Measurements from ENCODE around the gene GPC2. TPM values are rescaled to one million over a fixed set of nuclear protein-coding genes. Genes with fewer than 3 reads are reported as not detected.
A peak's percentile ranks its signal among the peaks of the same experiment; 100 is the strongest.
"Not testable (repeated sequence)": the region's sequence is repeated elsewhere in the genome, so short reads cannot be mapped to it uniquely, and the experiment has no call there.

The GPC2 gene, protein sequence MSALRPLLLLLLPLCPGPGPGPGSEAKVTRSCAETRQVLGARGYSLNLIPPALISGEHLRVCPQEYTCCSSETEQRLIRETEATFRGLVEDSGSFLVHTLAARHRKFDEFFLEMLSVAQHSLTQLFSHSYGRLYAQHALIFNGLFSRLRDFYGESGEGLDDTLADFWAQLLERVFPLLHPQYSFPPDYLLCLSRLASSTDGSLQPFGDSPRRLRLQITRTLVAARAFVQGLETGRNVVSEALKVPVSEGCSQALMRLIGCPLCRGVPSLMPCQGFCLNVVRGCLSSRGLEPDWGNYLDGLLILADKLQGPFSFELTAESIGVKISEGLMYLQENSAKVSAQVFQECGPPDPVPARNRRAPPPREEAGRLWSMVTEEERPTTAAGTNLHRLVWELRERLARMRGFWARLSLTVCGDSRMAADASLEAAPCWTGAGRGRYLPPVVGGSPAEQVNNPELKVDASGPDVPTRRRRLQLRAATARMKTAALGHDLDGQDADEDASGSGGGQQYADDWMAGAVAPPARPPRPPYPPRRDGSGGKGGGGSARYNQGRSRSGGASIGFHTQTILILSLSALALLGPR
- 0.35 TPM for total RNA-seq
- long read RNA-seq = 0 reads

DNA sequence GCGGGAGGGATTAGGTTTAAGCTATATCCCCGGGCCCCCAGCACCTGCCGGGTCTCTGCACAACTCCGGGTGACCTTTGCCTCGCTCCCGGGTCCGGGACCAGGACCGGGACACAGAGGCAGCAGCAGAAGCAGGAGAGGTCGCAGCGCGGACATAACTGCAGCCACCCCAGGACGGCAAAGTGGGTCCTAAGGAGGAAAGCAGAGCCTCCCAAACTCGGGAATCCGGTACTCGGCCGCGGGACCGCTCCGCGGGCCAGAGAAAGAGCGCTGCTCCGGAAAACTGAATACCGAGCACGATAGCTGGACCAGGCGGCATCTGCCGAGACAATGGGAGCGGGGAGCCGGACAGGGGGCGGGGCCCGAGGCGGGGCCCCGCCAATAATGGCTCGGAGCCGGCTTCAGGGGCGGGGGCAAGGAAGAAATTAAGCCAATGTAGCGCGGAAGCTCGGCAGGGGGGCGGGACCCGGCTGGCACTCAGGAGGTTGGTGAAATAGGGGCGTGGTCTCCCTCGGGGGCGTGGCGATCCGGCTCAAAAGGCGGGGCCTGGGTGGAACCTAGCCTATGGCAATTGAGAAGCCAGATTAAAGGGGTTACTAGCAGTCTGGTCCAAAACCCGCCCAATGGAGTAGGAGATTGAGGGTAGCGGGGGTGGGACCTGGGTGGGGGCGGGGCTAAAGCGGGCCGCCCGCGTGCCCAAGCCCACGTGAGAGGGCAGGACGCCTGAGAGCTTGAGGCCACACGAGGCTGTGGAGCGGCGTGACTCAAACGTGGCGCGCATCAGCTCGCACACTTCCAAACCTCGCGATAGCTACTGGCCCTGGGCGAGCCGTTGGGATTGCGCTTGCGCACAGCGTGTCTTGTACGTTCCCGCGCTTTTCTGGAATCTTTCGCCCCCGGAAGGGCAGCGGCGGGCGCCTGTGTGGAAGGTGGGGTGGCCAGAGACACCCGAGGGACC is at the start of gene GPC2, which contains the start of gene STAG3:
Gene GPC2, minus strand, starts transcription at position 337 of the 957 bp plus-strand sequence. Its CDS starts 182 bp downstream, at position 155.
Gene STAG3, plus strand, starts transcription at position 874 of the 957 bp plus-strand sequence. CDS start 2,639 bp downstream, outside the sequence.
- intact Hi-C loops (cut with micrococcal nuclease) = no loop called here
- ATAC-seq (peak; percentile 97), DNase-seq (peak; percentile 97)

DNA sequence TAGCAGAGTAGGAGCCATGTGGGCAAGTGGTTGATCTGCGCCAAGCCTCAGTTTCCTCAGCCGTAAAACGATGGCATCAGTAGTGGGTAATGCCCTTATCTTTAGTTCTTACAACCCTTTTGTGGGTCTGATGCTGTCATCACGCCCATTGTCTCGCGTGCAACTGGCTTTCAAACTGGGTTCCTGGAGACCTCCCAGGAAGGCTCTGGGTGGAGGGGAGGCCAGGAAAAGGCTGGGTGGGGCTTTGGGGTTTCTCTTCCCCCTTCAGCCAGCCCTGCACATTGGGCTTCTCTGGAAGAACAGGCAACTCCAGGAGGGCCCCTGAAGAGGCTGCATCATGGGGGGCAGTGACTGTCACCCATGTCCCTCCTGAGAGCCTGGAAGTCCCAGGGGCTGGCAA is 47.7 kb upstream of the GPC2 start:
- DNase-seq; ATAC-seq; intact Hi-C loops (cut with micrococcal nuclease): not testable (repeated sequence)

DNA sequence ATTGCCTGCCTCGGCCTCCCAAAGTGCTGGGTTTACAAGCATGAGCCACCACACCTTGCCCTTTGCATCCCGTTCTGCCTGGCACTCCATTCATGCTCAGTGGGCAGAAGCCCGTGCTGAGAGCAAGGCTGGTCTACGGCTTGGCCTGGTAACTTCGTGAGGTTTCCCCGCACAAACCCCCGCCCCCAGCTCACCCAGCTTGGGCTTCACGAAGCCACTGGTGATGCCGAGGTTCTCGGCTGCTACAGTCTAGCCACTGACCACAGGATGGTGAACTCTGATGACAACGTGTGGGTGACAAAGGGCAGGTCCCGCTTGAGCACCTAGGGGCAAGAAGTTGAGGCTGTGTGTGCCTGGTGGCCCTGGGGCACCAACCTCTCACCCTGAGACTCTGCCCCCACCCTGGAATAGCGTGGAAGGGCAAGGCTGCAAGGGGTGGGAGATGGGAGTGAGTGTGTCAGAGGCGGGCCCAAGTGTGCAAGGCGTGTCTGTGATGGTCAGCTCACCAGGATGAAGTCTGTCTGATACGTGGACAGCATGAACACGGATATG is 46.3 kb upstream of the GPC2 start:
- intact Hi-C loops (cut with micrococcal nuclease); ATAC-seq; DNase-seq: not testable (repeated sequence)

DNA sequence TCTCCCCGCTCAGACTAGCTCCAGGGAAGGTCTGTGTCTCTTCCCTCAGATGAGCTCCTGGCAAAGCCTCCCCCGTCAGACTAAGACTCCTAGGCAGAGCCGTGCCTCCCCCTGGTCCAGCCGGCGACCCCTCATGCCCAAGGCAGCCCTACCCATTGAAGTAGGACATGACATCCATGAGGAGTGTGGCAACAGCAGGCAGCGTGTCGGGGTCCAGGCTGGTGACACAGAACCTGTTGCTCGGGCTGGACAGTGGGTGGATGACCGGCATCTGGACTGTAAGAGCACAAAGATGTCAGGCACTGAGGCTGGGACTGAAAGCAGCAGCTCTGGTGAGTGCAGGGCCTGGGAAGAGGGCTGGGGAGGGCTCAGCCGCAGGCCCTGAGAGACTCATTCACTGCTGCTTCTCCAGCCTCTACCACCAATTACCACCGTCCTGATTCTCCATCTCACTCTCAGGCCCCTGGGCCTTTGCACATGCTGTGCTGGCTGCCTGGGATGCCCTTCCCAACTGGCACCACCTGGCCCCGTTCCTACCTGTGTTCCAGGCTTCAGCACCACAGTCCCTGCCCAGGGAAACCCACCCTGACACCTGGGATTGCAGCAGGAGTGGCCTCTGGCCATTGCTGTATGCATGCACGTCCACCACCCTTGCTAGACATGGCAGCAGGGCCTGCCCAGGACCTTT is 45.4 kb upstream of the GPC2 start:
- ATAC-seq (no peak), DNase-seq (no peak)
- intact Hi-C loops (cut with micrococcal nuclease) = no loop called here

DNA sequence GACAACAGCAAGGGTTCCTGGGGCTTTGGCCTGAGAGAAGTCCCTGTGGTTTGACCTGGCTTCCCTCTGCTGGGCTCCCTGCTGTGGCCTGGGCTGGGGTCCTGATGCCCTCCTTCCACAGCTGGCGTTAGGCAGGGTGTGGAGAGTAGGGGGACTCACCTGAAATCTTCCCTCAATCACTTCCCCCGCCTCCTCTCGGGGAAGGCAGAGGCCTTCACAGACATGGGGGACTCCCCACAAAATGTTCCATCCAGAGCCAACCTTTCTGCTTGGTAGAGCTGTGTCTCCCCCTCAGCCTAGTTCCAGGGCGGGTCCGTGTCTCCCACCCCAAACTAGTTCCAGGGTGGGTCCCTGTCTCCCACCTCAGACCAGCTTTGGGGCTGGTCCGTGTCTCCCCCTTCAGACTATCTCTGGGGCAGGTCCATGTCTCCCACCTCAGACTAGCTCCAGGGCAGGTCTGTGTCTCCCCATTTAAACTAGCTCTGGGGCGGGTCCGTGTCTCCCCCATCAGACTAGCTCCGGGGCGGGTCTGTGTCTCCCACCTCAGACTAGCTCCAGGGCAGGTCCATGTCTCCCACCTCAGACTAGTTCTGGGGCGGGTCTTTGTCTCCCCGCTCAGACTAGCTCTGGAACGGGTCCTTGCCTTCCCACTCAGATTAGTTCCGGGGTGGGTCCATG is 44.7 kb upstream of the GPC2 start:
- no peak for ATAC-seq

DNA sequence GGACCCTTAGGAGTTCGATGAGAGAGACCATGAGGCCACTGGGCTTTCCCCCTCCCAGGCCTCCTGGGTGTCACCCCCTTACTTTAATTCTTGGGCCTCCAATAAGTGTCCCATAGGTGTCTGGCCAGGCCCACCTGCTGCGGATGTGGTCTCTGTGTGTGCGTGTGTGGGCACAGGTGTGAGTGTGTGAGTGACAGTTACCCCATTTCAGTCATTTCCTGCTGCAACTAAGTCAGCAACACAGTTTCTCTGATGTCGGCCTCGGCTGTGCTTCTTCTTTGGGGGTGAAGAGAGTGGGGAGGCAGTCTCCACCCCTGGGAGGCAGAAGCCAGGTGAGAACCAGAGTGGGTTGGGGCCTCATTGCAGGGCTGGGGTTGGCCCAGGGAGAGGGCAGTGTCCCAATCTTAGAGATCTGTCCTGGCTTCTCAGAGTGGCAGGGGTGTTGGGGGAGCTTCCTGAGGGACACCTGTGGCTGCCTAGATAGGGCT is 44.1 kb upstream of the GPC2 start:
- no peak for DNase-seq
- no peak for ATAC-seq
- intact Hi-C loops (cut with micrococcal nuclease) = no loop called here

More for the DNA sequence above, 44.7 kb upstream of the GPC2 start:
- DNase-seq = no peak
- intact Hi-C loops (cut with micrococcal nuclease) = no loop called here

DNA sequence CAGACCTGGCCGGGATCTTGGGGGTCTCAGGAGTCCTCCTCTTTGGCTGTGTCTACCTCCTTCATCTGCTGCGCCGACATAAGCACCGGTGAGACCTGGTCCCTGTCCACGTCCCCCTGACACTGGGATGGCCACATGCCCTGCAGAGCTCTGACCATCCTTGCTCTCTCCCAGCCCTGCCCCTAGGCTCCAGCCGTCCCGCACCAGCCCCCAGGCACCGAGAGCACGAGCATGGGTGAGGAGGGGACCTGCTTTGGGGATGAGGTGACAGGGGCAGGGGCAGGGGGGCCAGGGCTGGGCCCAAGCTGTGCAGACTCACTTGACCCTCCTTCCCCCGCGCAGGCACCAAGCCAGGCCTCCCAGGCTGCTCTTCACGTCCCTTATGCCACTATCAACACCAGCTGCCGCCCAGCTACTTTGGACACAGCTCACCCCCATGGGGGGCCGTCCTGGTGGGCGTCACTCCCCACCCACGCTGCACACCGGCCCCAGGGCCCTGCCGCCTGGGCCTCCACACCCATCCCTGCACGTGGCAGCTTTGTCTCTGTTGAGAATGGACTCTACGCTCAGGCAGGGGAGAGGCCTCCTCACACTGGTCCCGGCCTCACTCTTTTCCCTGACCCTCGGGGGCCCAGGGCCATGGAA is 43.5 kb upstream of the GPC2 start:
- ATAC-seq = no peak
- intact Hi-C loops (cut with micrococcal nuclease) = no loop called here
- DNase-seq = no peak

DNA sequence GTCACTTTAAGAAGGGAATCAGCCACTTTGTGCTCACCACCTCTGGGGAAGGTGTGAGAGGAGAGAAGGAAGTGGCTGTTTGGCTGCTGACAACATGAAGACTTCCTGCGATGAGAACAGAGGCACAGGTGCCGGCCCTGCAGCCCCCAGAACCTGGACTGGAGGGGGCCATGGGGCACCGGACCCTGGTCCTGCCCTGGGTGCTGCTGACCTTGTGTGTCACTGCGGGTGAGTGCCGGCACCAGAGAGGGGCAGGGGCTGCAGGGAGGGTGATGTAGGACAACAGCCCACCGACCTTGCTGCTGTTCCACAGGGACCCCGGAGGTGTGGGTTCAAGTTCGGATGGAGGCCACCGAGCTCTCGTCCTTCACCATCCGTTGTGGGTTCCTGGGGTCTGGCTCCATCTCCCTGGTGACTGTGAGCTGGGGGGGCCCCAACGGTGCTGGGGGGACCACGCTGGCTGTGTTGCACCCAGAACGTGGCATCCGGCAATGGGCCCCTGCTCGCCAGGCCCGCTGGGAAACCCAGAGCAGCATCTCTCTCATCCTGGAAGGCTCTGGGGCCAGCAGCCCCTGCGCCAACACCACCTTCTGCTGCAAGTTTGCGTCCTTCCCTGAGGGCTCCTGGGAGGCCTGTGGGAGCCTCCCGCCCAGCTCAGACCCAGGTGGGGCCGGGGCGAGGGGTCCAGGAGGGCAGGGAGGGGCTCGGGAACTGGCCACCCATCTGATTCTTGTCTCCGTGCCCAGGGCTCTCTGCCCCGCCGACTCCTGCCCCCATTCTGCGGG is 42.8 kb upstream of the GPC2 start, which contains the start of gene PVRIG:
Gene PVRIG, plus strand, starts transcription at position 149 of the 785 bp plus-strand sequence. Its CDS starts 22 bp downstream, at position 171.
- DNase-seq; ATAC-seq; intact Hi-C loops (cut with micrococcal nuclease): not testable (repeated sequence)

DNA sequence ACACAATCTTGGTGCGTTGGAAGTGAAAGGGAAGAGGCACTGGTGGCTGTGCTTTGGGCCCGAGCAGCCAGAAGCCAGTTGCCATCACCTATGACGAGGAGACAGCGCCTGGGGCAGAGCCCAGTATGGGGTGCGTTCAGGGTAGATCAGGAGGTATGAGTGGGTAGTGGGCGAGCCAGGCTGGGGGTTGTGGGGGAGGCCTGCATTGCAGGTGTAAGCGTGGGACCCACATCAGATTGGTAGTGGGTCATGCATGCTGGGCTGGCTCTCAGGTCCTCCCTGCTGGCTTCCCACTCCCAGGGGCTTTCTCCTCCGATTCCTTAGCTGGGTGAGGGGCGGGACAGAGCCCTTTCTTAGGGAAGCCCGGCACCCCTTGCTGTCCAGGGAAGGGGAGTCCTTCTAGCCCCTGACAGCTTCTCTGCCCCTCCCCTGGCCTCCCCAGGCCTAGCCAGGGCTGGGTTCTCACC is 42.1 kb upstream of the GPC2 start:
- ATAC-seq = no peak
- intact Hi-C loops (cut with micrococcal nuclease) = no loop called here
- no peak for DNase-seq

DNA sequence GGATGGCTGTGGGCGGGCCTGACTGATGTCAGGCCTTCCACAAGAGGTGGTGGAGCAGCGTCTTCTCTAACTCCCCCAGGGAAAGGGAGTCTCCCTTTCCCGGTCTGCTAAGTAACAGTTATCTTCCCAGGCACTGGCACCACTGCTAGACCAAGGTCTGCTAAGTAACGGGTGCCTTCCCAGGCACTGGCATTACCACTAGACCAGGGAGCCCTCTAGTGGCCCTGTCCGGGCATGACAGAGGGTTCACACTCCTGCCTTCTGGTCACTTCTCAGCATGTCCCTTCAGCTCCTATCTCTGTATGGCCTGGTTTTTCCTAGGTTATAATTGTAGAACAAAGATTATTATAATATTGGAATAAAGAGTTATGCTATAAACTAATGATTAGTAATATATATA is 40.8 kb upstream of the GPC2 start:
- intact Hi-C loops (cut with micrococcal nuclease) = not testable (repeated sequence)
- DNase-seq = peak; percentile 91
- ATAC-seq = peak; percentile 54

DNA sequence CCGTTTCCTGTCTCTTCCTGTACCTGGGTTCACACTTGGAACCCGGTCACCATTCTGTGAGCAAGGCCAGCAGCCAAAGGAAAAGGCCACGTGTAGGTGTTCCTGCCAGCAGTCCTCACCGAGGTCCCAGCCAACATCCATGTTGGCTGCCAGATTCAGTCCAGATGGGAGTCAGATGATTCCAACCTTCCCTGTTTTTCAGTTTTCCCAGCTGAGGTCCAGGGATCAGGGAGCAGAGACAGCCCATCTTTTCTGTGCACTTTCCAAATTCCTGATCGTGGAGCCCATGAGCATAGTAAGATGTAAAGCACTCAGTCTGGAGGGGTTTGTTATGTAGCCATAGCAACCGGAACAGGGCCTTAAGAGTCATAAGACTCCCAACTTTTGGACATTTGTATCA is 38.7 kb upstream of the GPC2 start:
- peak; percentile 78 for ATAC-seq
- peak; percentile 67 for DNase-seq
- intact Hi-C loops (cut with micrococcal nuclease) = no loop called here

DNA sequence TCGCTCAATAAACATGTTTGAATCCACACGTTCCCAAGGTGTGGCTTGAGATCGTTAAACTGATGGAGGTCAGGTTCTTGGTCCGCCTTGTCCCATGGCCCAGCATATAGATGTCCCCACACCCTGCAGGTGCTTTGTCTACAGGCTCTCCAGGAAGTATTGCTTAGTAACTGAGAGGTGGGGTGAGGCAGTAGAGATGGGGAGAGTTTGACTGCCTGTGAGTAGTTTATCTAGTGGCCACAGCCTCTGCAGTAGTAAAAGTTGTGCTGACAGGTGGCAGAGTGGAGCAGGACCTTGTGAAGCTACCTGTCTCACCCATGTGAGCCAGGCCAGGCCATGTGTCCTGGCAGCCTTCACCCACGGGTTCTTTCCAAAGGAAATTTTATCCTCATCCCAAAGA is 37.2 kb upstream of the GPC2 start:
- DNase-seq; intact Hi-C loops (cut with micrococcal nuclease); ATAC-seq: not testable (repeated sequence)

DNA sequence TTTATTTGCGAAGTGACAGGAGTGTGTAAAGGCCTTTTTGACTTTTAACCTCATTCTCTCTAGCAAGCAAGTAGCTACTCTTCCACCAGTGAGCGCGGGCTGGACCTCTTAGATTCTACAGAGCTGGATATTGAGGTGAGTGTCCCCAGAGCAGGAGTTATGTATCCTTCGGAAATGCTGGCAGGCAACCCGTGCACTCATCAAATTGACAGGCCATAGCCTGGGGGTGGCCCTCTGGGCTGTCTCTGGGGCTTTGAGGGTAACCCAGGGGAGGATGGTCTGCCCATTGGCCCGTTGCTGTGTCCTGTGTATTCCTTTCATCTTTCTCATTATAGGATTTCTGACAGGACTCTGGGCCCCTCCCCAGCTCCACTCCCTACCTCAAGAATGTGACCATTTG is 36.5 kb upstream of the GPC2 start:
- intact Hi-C loops (cut with micrococcal nuclease) = no loop called here
- ATAC-seq = no peak

DNA sequence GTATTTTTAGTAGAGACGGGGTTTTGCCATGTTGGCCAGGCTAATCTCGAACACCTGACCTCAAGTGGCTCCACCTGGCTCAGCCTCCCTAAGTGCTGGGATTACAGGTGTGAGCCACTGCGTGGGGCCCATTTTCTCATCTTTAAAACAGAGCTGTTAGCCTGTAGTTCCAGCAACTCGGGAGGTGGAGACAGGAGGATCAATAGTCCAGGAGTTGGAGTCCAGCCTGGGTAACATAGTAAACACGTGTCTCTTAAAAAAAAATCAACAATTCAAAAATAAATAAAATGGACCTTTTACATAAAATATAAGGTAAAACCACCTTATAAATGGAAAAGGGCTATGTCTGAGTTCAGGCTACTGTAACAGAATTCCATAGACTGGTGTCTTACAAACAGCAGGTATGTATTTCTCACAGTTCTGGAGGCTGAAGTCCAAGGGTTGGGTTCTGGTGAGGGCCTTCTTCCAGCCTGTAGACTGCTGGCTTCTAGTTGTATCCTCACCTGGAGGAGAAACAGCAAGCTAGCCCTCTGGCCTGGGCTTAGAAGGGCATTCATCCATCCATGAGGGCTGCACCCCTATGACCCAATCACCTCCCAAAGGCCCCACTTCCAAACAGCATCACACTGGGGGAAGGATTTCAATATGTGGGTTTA is 35.6 kb upstream of the GPC2 start:
- ATAC-seq (no peak), DNase-seq (no peak)
- intact Hi-C loops (cut with micrococcal nuclease) = no loop called here

More for the DNA sequence above, 36.5 kb upstream of the GPC2 start:
- no peak for DNase-seq

DNA sequence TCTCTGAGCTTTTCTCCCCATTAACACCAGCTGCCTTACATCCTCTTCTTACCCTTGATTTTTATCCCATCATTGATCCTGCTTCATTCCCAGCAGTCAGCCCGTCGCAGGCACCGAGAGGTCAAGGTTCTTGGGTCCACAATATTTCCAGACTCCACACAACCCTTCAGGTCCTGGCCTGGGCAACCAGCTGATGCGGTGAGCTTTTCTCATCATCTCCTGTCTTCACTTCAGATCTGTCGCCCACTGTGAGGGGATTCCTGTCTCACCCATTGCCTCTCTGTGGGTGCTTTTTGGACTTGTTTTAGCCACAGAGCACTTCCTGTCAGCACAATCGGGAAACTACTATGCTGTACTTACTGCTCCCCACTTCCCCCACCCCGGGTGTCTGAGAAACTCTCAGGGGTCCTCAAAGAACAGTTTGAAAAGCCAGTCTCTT is 34.2 kb upstream of the GPC2 start:
- ATAC-seq = no peak
- no peak for DNase-seq
- intact Hi-C loops (cut with micrococcal nuclease) = no loop called here

DNA sequence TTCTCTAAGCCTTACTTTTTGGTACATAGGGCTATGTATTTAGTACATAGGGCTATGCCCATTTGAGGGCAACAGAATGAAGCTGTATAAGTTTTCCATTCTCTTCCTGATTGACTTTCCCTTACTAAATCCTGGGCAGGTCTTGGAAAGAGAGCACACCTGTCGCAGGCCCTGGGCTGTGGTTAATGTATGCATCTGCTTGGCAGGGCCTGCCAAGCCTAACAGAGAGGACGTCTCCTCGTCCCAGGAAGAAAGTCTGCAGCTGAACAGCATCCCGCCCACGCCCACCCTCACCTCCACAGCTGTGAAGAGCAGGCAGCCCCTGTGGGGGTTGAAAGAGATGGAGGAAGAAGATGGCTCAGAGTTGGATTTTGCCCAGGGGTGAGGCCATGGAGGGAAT is 33.6 kb upstream of the GPC2 start:
- DNase-seq = no peak
- intact Hi-C loops (cut with micrococcal nuclease) = no loop called here
- no peak for ATAC-seq
